Motor neuron (in vitro differentiated cells): ENCODE data around the gene JAK2. TPM values are rescaled to one million over a fixed set of nuclear protein-coding genes. Genes with fewer than 3 reads are reported as not detected.
A peak's percentile ranks its signal among the peaks of the same experiment; 100 is the strongest.
"Not testable (repeated sequence)": the region's sequence is repeated elsewhere in the genome, so short reads cannot be mapped to it uniquely, and the experiment has no call there.

Experiments
- ATAC-seq, 8 experiments: fragments of 200-7000 bp; cut with Tn5 transposase; replicated peaks in 6 of 8; 2 replicates each; pipeline ENCODE4 v1.8.0; 2021; ENCODE audit warnings: mild to moderate bottlenecking in 8 of 8, moderate library complexity in 8 of 8
- H3K27ac ChIP-seq, 2 donors: fragments of 250-450 bp; sonication (Bioruptor Pico); 2 replicates each; pipeline ENCODE4 v1.9.0; 2021; ENCODE audit warnings: antibody characterized with exemption in 2 of 2, mild to moderate bottlenecking in 2 of 2, moderate library complexity in 1 of 2
- H3K4me1 ChIP-seq, 2 donors: fragments of 250-450 bp; sonication (Bioruptor Pico); replicated peaks in 1 of 2; 2 replicates each; pipeline ENCODE4 v1.6.1; 2021; ENCODE audit warnings: antibody characterized with exemption in 2 of 2, mild to moderate bottlenecking in 2 of 2, moderate library complexity in 1 of 2
- H3K4me3 ChIP-seq, 5 donors: fragments of 250-450 bp; sonication (Bioruptor Pico); 2 replicates each; pipeline ENCODE4 v1.9.0; 2021; ENCODE audit warnings: antibody characterized with exemption in 5 of 5, mild to moderate bottlenecking in 5 of 5, moderate library complexity in 4 of 5
- WGBS, 10 experiments: fragments of 450-650 bp; shearing (Covaris generic); methylation state at CpG; one replicate each; pipeline ENCODE4 v1.0.0; 2022; 5-methylcytosine and 5-hydroxymethylcytosine counted together
- in situ Hi-C, 9 experiments: fragments of 400-800 bp; cut with MboI; loops; one replicate each; pipeline ENCODE4 v1.15.0; 2021; ENCODE audit warnings: low sequenced_read_pairs in 9 of 9, low pct_unique_long_range_greater_than_20kb in 2 of 9; ENCODE audit not compliant: unreplicated experiment in 9 of 9
- total RNA-seq, 8 experiments: library from RNA; unstranded; fragments of 300-600 nt; gene quantifications; 2 replicates each; pipeline versions ENCODE4 v1.2.3 to v1.2.4, GENCODE V29; 2022

JAK2 gene
- total RNA-seq, 8 experiments from 2014 or later = 6.5 to 28.2 (median 9.8) TPM

DNA sequence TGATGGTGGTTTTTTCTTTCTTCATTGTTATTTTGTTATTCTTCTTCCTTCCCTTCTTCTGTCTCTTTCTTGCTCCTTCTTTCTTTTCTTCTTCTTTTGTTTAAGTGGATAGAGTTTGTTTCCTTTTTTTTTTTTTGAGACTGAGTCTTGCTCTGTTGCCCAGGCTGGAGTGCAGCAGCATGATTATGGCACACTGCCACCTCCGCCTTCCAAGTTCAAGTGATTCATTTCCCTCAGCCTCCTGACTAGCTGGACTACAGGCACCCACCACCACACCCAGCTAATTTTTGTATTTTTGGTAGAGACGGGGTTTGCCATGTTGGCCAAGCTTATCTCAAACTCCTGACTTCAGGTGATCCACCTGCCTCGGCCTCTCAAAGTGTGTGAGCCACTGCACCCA lies 40.3 kb downstream of the JAK2 start:
- Histone ChIP-seq H3K27ac (no peak overlapping the region), H3K4me3 (no peak overlapping the region), H3K4me1 (no peaks in the 10 kb centered on the region)
- no peak for ATAC-seq
- 70 to 100% (median 97%) methylated on average over 1 to 3 of the region's 3 CpGs for WGBS, 10 experiments
- in situ Hi-C loops = no loop called here

DNA sequence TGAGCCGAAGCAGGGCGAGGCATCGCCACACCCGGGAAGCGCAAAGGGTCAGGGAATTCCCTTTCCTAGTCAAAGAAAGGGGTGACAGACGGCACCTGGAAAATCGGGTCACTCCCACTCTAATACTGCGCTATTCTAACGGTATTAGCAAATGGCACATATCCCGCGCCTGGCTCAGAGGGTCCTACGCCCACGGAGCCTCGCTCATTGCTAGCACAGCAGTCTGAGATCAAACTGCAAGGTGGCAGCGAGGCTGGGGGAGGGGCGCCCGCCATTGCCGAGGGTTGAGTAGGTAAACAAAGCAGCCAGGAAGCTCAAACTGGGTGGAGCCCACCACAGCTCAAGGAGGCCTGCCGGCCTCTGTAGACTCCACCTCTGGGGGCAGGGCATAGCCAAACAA lies 46.9 kb downstream of the JAK2 start:
- ATAC-seq, H3K4me3 ChIP-seq, H3K4me1 ChIP-seq, in situ Hi-C loops, H3K27ac ChIP-seq: not testable (repeated sequence)
- 80 to 96% (median 83%) methylated on average over 1 to 6 of the region's 19 CpGs; no CpG with 5 or more reads in 6 of the 10 experiments for WGBS, 10 experiments

DNA sequence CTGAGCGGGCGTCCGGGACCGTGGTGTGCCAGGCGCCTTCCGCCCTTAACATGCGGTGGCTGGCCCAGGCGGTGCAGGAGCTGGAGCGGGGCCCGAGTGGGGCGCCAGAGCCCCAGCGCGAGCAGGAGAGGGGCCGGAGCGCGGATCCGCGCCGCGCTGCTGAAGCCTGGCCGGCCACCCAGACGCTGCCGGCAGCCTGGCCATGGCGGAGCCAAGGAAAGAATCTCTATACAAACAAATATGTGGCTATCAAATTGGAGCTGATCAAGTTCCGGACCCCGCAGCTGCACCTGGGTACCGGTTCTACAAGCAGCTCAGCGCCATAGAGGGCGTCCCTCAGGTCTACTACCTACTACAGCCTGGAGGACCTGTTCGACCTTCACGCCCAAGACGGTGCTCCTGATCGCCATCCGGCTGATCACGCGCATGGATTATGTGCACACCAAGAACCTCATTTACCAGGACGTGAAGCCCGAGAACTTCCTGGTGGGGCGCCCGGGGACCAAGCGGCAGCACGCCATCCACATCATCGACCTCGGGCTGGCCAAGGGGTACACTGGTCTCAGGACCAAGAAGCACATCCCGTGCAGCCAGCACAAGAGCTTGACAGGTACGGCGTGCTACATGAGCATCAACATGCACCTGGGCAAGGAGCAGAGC lies 55.8 kb downstream of the JAK2 start:
- 93 to 100% (median 98%) methylated on average over 3 to 21 of the region's 47 CpGs; no CpG with 5 or more reads in 3 of the 10 experiments for WGBS, 10 experiments
- no peak overlapping the region for H3K4me3 ChIP-seq
- in situ Hi-C loops = no loop called here
- ATAC-seq = no peak
- no peak overlapping the region for H3K27ac ChIP-seq
- no peaks in the 10 kb centered on the region for H3K4me1 ChIP-seq

DNA sequence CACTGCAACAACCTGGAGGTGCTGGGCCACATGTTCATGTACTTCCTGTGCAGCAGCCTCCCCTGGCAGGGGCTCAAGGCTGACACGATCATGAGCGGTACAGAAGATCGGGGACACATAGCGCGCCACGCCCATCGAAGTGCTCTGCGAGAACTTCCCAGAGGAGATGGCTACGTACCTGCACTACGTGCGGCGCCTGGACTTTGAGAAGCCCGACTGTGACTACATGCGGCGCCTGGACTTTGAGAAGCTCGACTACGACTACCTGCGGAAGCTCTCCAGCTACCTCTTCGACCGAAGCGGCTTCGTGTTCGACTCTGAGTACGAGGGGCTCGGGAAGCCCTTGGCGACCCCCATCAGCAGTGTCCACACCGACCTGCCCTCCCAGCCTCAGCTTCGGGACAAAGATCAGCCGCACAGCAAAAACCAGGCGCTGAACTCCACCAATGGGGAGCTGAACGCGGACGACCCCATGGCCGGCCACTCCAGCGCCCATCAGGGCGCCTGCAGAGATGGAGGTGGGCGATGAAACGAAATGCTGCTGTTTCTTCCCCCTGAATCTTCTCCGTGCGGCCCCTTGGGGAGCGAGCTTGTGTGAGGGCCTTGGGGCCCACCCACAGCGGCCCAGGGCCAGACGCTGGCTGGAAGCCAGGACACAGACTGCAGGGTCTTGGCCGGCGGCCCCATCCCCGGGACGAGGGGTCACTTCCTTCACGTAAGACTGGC lies 56.5 kb downstream of the JAK2 start:
- ATAC-seq = no peak
- Histone ChIP-seq H3K4me1 (no peaks in the 10 kb centered on the region), H3K27ac (no peak overlapping the region), H3K4me3 (no peak overlapping the region)
- 96 to 100% (median 100%) methylated on average over 1 to 10 of the region's 48 CpGs; no CpG with 5 or more reads in 2 of the 10 experiments for WGBS, 10 experiments
- in situ Hi-C loops = no loop called here

- WGBS, 10 experiments = 50 to 100% (median 72%) methylated on average over 2 to 8 of the region's 30 CpGs; no CpG with 5 or more reads in 5 of the 10 experiments
- H3K27ac ChIP-seq = no peak overlapping the region
- H3K4me1 ChIP-seq = no peaks in the 10 kb centered on the region
- in situ Hi-C loops = no loop called here
- H3K4me3 ChIP-seq = no peak overlapping the region
- no peak for ATAC-seq
Observed at GRCh38 chr9:5042661-5043178, 57.6 kb downstream of the JAK2 start.

DNA sequence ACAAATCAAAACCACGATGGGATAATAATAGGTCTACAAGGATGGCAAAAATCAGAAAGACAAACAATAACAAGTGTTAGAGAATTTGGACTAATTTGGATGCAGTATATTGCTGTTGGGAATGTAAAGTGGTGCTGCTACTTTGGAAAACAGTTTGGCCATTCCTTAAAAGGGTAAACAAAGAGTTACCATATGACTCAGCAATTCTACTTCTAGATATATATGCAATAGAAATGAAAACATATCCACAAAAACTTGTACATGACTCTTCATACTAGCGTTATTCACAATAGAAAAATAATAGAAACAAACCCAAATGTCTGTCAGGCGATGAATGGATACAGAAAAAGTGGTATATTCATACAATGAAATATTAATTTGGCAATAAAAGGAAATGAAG lies 58.3 kb downstream of the JAK2 start:
- in situ Hi-C loops = no loop called here
- ATAC-seq = no peak
- Histone ChIP-seq H3K4me1 (no peaks in the 10 kb centered on the region), H3K27ac (no peak overlapping the region), H3K4me3 (no peak overlapping the region)
- 87 to 100% (median 93%) methylated on average over 2 to 3 of the region's 3 CpGs for WGBS, 10 experiments

GRCh38 chr9:5044160-5044559 lies 59.1 kb downstream of the JAK2 start:
- no peak for ATAC-seq
- Histone ChIP-seq H3K4me1 (no peaks in the 10 kb centered on the region), H3K27ac (no peak overlapping the region), H3K4me3 (no peak overlapping the region)
- in situ Hi-C loops = no loop called here
- WGBS, 10 experiments = 40 to 89% (median 81%) methylated on average over 1 to 4 of the region's 4 CpGs

- in situ Hi-C loops = loop anchor here in 1 of 9 experiments (25.0 kb wide), 1 partner anchor 559 kb away; no protein-coding TSS in a partner anchor
- WGBS, 10 experiments = 88 to 100% (median 100%) methylated on average over 1 of the region's 1 CpG; no CpG with 5 or more reads in 2 of the 10 experiments
- H3K4me3 ChIP-seq = no peak overlapping the region
- no peaks in the 10 kb centered on the region for H3K4me1 ChIP-seq
- H3K27ac ChIP-seq = no peak overlapping the region
- no peak for ATAC-seq
Observed at GRCh38 chr9:5052838-5053237, 67.8 kb downstream of the JAK2 start.

GRCh38 chr9:5062631-5063030 lies 77.6 kb downstream of the JAK2 start:
- ATAC-seq = no peak
- Histone ChIP-seq H3K4me3 (no peak overlapping the region), H3K4me1 (no peaks in the 10 kb centered on the region), H3K27ac (no peak overlapping the region)
- in situ Hi-C loops = loop anchor here in 1 of 9 experiments (25.0 kb wide), 1 partner anchor 550 kb away; no protein-coding TSS in a partner anchor
- WGBS, 10 experiments = 6 to 91% (median 66%) methylated on average over 1 of the region's 1 CpG

DNA sequence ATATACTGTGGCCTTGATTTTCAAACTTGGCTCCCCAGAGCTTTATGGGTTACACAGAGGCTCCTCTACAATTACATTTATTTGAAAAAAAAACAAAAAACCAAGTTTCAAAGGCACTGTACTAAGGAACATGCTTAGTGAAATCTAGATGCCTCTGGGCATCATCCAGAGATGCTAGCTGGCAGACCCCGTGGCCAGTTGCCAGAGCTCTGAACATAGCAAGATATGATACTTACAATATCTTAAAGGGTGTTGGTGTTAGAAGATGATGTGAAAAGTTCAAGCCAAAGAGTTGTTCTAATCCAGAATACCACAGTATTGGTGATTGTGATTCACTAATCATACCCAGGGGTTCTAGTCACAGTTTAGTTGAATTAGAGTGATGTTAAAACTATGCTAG lies 87.8 kb downstream of the JAK2 start:
- ATAC-seq = no peak
- Histone ChIP-seq H3K4me1 (no peaks in the 10 kb centered on the region), H3K4me3 (no peak overlapping the region), H3K27ac (no peak overlapping the region)
- 45 to 100% (median 88%) methylated on average over 1 of the region's 1 CpG; no CpG with 5 or more reads in 3 of the 10 experiments for WGBS, 10 experiments
- in situ Hi-C loops = loop anchor here in 1 of 9 experiments (25.0 kb wide), 1 partner anchor 539 kb away; no protein-coding TSS in a partner anchor

- Histone ChIP-seq H3K27ac (no peak overlapping the region), H3K4me1 (no peaks in the 10 kb centered on the region), H3K4me3 (no peak overlapping the region)
- peak in 2 of 8 experiments; percentile 32 to 34 for ATAC-seq
- in situ Hi-C loops = loop anchor here in 1 of 9 experiments (25.0 kb wide), 1 partner anchor 539 kb away; no protein-coding TSS in a partner anchor
- WGBS, 10 experiments = 22 to 100% (median 63%) methylated on average over 1 of the region's 1 CpG; no CpG with 5 or more reads in 3 of the 10 experiments
Observed at GRCh38 chr9:5073701-5074100, 88.6 kb downstream of the JAK2 start.

GRCh38 chr9:5085993-5086392 lies 100.9 kb downstream of the JAK2 start:
- in situ Hi-C loops = no loop called here
- Histone ChIP-seq H3K4me1 (no peaks in the 10 kb centered on the region), H3K4me3 (no peak overlapping the region), H3K27ac (no peak overlapping the region)
- 67 to 98% (median 88%) methylated on average over 2 to 27 of the region's 30 CpGs; no CpG with 5 or more reads in 1 of the 10 experiments for WGBS, 10 experiments
- ATAC-seq = no peak

GRCh38 chr9:5089737-5090136 lies 104.7 kb downstream of the JAK2 start:
- no peak overlapping the region for H3K4me3 ChIP-seq
- in situ Hi-C loops = no loop called here
- H3K27ac ChIP-seq = no peak overlapping the region
- ATAC-seq = peak in 1 of 8 experiments; percentile 34
- 37 to 100% (median 97%) methylated on average over 1 to 2 of the region's 2 CpGs; no CpG with 5 or more reads in 2 of the 10 experiments for WGBS, 10 experiments
- no peaks in the 10 kb centered on the region for H3K4me1 ChIP-seq
